ENCODE measurements around the gene IP6K2. TPM values are rescaled to one million over a fixed set of nuclear protein-coding genes. Genes with fewer than 3 reads are reported as not detected.
A peak's percentile ranks its signal among the peaks of the same experiment; 100 is the strongest.

The IP6K2 gene
- polyA plus RNA-seq, 3 donors from 2014 or later = 55.5 to 82.3 (median 63.7) TPM

DNA sequence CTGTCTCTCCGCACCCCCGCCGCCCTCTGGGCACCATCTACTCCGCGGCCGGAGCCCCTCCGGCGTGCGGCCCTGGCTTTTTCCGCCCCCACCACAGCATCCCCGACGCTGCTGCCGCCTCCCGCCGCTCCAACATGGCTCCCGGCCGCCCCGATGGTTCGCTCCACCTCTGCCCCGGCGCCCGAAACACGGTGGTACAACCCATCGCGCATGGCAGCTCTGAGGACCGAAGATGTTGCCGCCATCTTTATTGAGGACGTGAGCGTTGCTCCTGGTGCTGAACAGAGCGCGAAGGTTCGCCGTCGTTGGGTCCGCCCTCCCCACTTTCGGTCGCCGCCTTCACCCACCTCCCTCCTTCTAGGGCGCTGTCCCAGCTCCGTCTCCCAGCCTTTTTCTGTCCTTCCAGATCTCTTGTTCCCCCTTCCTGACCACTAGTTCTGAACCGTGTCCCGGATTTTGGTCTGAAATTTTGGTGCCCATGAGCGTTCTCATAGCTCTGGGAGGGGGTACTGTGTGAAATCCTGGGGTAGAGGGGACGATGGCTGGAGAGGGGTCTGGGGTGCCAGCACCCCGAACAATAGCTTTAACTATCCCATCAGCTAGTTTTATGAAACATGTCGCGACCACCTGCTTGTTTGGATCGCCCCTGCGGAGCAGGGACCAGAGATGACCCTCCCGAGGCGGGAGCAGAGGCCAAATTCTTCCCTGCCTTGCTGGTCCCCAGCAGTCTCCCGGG, 54.1 kb downstream of the IP6K2 start, which contains the start of gene CELSR3:
TSS of gene CELSR3 (minus strand) at position 134 of the 736 bp plus-strand sequence. CDS start 252 bp downstream, outside the sequence.
- Mint-ChIP-seq H3K9me3 (peaks cover 0 to 2% (median 0%) of the 10 kb centered on the region in 6 donors), H3K27me3 (ENCODE audit: low read depth in 3 of 3) (peaks cover 18 to 30% (median 27%) of the 10 kb centered on the region in 3 donors), H3K27ac (peak within 1 kb of the TSS in 3 of 6 donors; percentile 32 to 57 (median 46)), H3K4me1 (peaks cover 18 to 26% of the 10 kb centered on the region in 2 donors), H3K4me3 (peak within 1 kb of the TSS; percentile 76 to 89 (median 81)), H3K36me3 (no peaks in the 10 kb centered on the region)
- DNase-seq = peak; percentile 49 to 61 (median 54)

DNA sequence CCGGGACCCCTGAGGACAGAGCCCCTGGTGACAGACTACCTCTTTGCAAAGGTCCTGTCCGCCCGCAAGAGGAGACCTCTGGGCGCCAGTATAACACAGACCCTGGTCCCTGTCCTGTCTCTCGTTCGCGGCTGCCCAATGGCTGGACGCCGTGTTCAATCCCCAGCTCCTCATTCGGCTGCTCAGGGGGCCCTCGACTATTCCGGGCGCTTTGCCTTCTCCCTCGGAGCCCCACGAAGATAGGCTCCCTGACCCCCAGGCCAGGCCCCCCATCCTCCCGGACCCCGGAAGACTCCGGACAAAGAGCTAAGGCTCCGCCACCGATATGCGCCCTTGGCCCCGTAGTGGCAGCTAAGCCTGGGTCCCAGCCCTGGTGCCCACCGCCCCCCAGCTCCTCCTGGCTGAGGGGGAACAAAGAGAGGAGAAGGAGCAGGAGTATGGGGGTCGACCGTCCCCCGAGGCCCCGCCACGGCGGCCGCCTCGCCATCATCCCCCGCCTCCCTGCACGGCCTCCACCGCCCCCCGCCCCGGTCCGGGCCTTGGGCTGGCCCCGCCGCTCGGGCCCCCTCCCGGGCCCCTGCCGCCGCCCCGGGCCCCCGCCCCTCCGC, 54.8 kb downstream of the IP6K2 start:
- Mint-ChIP-seq H3K4me1 (peaks cover 18 to 28% of the 10 kb centered on the region in 2 donors), H3K27ac (no peak overlapping the region), H3K27me3 (ENCODE audit: low read depth in 3 of 3) (peaks cover 20 to 32% (median 31%) of the 10 kb centered on the region in 3 donors)

GRCh38 chr3:48661501-48662144, 55.4 kb downstream of the IP6K2 start:
- Mint-ChIP-seq H3K4me3 (peak overlapping the region; percentile 60 to 68 (median 62)), H3K36me3 (no peaks in the 10 kb centered on the region), H3K27ac (no peak overlapping the region), H3K4me1 (peaks cover 18 to 31% of the 10 kb centered on the region in 2 donors), H3K27me3 (ENCODE audit: low read depth in 3 of 3) (peaks cover 20 to 32% (median 31%) of the 10 kb centered on the region in 3 donors), H3K9me3 (peaks cover 0 to 2% (median 0%) of the 10 kb centered on the region in 6 donors)
- peak; percentile 73 to 80 (median 74) for DNase-seq

More for the DNA sequence above, 54.8 kb downstream of the IP6K2 start:
- Mint-ChIP-seq H3K36me3 (no peaks in the 10 kb centered on the region), H3K9me3 (peaks cover 0 to 2% (median 0%) of the 10 kb centered on the region in 6 donors), H3K4me3 (peak overlapping the region in 3 of 5 donors; percentile 60 to 68 (median 66))
- no peak for DNase-seq

- H3K27me3 Mint-ChIP-seq (ENCODE audit: low read depth in 3 of 3) = peaks cover 20 to 32% (median 31%) of the 10 kb centered on the region in 3 donors
- DNase-seq = no peak
- peaks cover 0 to 2% (median 0%) of the 10 kb centered on the region in 6 donors for H3K9me3 Mint-ChIP-seq
- H3K4me1 Mint-ChIP-seq = peaks cover 18 to 32% of the 10 kb centered on the region in 2 donors
- no peaks in the 10 kb centered on the region for H3K36me3 Mint-ChIP-seq
- no peak overlapping the region for H3K27ac Mint-ChIP-seq
- peak overlapping the region in 1 of 5 donors; percentile 17 for H3K4me3 Mint-ChIP-seq
Measured at GRCh38 chr3:48660800-48661400, 56.1 kb downstream of the IP6K2 start.

- DNase-seq = peak in 2 of 3 donors; percentile 17 to 50
- H3K27ac Mint-ChIP-seq = peak overlapping the region in 3 of 6 donors; percentile 46 to 77 (median 65)
- H3K36me3 Mint-ChIP-seq = no peaks in the 10 kb centered on the region
- peaks cover 0 to 22% of the 10 kb centered on the region in 2 donors for H3K4me1 Mint-ChIP-seq
- H3K9me3 Mint-ChIP-seq = no peaks in the 10 kb centered on the region
- peaks cover 8 to 18% (median 17%) of the 10 kb centered on the region in 3 donors for H3K27me3 Mint-ChIP-seq (ENCODE audit: low read depth in 3 of 3)
- peak overlapping the region; percentile 70 to 74 (median 73) for H3K4me3 Mint-ChIP-seq
Measured at GRCh38 chr3:48656841-48657281, 60.2 kb downstream of the IP6K2 start.

DNA sequence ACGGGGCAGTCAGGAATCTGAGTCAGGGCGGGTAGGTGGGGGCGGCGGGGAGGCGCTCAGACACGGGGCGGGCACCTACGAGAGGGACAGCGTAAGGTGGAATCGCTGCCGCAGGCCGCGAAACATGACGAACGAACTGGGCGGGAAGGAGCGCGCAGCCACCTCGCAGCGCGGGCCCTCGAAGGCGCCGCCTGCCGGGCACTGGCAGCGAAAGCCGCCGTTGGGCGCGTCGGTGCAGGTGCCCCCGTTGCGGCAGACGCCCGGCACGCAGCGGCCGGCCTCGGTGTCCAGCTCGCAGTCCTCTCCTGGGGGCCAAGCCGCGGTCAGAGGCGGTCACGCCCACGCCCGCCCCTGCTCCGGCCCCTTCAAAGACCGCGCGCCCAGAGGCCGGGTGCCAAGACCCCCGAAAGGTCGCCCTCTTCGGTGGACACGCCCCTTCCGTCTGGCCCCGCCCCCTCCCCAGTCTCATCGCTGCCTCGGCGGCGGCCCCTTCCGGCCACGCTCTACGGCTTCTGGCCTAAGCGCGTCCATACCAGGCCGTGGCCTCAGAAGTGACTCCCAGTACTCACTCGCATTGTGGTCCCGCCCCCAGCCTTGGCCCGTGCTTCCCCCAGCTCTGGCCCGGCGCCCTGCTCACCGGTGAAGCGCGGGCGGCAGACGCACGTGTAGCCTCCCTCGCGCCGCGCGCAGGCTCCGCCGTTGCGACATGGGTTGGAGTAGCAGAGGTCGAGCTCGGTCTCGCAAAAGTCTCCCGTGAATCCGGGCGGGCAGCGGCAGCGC, 60.8 kb downstream of the IP6K2 start:
- peak overlapping the region; percentile 73 to 83 (median 77) for H3K4me3 Mint-ChIP-seq
- peaks cover 6 to 14% (median 11%) of the 10 kb centered on the region in 3 donors for H3K27me3 Mint-ChIP-seq (ENCODE audit: low read depth in 3 of 3)
- H3K27ac Mint-ChIP-seq = peak overlapping the region; percentile 61 to 84 (median 74)
- H3K36me3 Mint-ChIP-seq = no peaks in the 10 kb centered on the region
- H3K9me3 Mint-ChIP-seq = no peaks in the 10 kb centered on the region
- peak; percentile 82 to 87 (median 85) for DNase-seq
- H3K4me1 Mint-ChIP-seq = peaks cover 0 to 18% of the 10 kb centered on the region in 2 donors

GRCh38 chr3:48655606-48656005, 61.4 kb downstream of the IP6K2 start:
- H3K36me3 Mint-ChIP-seq = no peaks in the 10 kb centered on the region
- DNase-seq = peak; percentile 38 to 54 (median 43)
- peaks cover 2 to 14% (median 10%) of the 10 kb centered on the region in 3 donors for H3K27me3 Mint-ChIP-seq (ENCODE audit: low read depth in 3 of 3)
- no peaks in the 10 kb centered on the region for H3K9me3 Mint-ChIP-seq
- H3K4me3 Mint-ChIP-seq = peak overlapping the region; percentile 73 to 83 (median 77)
- peaks cover 0 to 18% of the 10 kb centered on the region in 2 donors for H3K4me1 Mint-ChIP-seq
- peak overlapping the region; percentile 61 to 84 (median 69) for H3K27ac Mint-ChIP-seq

GRCh38 chr3:48655063-48655462, 62.0 kb downstream of the IP6K2 start:
- H3K27me3 Mint-ChIP-seq (ENCODE audit: low read depth in 3 of 3) = peaks cover 2 to 14% (median 6%) of the 10 kb centered on the region in 3 donors
- no peaks in the 10 kb centered on the region for H3K36me3 Mint-ChIP-seq
- H3K4me3 Mint-ChIP-seq = peak overlapping the region; percentile 72 to 83 (median 74)
- no peak for DNase-seq
- H3K4me1 Mint-ChIP-seq = peaks cover 0 to 18% of the 10 kb centered on the region in 2 donors
- no peaks in the 10 kb centered on the region for H3K9me3 Mint-ChIP-seq
- peak overlapping the region; percentile 40 to 80 (median 62) for H3K27ac Mint-ChIP-seq

DNA sequence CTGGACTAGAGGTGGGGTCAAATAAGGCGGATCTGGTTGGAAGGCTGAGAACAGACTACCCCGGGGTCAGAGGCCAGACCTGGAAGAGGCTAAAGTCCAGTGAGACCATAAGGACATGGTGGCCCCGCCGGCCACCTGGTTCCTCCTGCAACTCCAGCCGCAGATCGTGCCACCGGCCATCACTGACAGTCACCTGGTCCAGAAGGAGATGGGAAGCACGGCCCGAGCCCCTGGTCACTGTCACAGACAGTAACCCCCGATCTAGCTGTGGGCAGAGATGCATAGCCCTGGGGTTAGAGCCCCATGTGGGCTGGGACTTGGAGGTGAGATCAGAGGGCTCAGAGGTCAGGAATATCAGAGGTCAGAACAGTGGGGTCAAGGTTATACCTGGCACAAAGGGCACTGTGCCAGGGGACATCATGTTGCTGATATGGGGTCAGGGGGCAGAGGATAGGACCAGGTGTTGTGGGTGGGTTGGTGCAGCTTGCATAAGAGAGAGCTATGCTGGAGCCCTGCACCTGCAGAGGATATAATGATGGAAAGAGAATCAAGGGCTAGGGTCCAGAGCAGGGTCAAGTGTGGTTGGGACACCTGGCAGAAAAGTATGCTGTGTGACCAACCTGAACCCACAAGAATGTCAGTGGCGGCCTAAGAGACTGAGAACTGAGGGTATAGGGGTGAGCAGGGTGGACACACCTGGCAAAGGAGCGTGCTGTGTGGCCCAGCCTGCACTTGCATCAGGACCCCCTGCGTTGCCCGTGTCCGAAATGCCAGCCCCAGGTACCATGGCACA, 63.9 kb downstream of the IP6K2 start:
- no peak overlapping the region for H3K27ac Mint-ChIP-seq
- no peak overlapping the region for H3K4me3 Mint-ChIP-seq
- H3K4me1 Mint-ChIP-seq = peaks cover 0 to 16% of the 10 kb centered on the region in 2 donors
- H3K36me3 Mint-ChIP-seq = no peaks in the 10 kb centered on the region
- peaks cover 2 to 7% (median 2%) of the 10 kb centered on the region in 3 donors for H3K27me3 Mint-ChIP-seq (ENCODE audit: low read depth in 3 of 3)
- DNase-seq = no peak
- no peaks in the 10 kb centered on the region for H3K9me3 Mint-ChIP-seq

DNA sequence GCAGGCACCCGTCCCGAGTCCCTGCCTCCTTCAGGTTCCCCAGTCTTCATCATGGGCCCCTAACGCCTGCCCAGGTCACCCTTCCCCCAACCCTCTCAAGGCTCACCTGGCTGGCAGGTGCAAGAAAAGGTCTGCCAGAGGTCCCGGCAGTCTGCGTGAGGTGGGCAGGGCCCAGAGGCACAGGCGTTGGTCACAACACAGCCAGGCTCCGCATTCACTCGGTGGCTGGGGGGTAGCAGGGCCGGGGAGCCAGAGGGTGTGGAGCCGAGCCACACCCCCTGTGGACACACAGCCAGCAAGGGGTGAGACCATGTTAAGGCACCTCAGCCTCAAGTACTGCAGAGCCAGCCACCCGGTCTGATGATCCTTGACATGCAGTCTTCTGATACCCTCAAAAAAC, 65.2 kb downstream of the IP6K2 start:
- H3K27ac Mint-ChIP-seq = no peak overlapping the region
- H3K4me1 Mint-ChIP-seq = peaks cover 0 to 10% of the 10 kb centered on the region in 2 donors
- H3K27me3 Mint-ChIP-seq (ENCODE audit: low read depth in 3 of 3) = peaks cover 0 to 2% (median 0%) of the 10 kb centered on the region in 3 donors
- H3K9me3 Mint-ChIP-seq = no peaks in the 10 kb centered on the region
- no peaks in the 10 kb centered on the region for H3K36me3 Mint-ChIP-seq
- no peak for DNase-seq
- no peak overlapping the region for H3K4me3 Mint-ChIP-seq

DNA sequence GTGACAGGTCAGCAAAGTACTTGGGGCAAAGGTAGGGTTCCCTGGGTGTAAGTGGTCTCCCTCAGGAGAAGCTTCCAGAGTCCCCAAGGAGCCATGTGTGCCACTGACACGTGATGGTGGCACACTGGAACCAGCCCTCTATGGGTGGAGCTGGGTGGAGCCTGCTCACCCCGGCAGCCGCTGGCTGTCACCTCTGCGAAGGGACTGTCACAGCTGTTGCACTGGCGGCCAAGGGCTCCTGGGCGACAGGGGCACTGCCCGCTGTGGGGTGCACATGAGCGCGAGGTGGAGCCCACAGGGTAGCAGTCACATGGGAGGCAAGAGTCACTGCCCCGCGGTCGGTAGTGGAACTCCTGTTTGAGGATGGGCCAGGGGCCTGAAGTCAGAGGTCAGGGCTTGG, 66.3 kb downstream of the IP6K2 start:
- peaks cover 0 to 2% (median 0%) of the 10 kb centered on the region in 3 donors for H3K27me3 Mint-ChIP-seq (ENCODE audit: low read depth in 3 of 3)
- H3K4me3 Mint-ChIP-seq = no peak overlapping the region
- no peak for DNase-seq
- no peaks in the 10 kb centered on the region for H3K9me3 Mint-ChIP-seq
- H3K36me3 Mint-ChIP-seq = no peaks in the 10 kb centered on the region
- peaks cover 0 to 9% of the 10 kb centered on the region in 2 donors for H3K4me1 Mint-ChIP-seq
- H3K27ac Mint-ChIP-seq = peak overlapping the region in 1 of 6 donors; percentile 62
